ENCODE results near the gene RPS15.

The RPS15 gene

GRCh38 chr19:1459479-1459878 is 21.3 kb downstream of the RPS15 start:
- peaks cover 5% of the 10 kb centered on the region for H3K27me3 ChIP-seq (replicated peaks; ENCODE audit: control insufficient read depth, insufficient read depth, low read length)
- peaks cover 6% of the 10 kb centered on the region for H3K36me3 ChIP-seq (ENCODE audit: control insufficient read depth, insufficient read depth, low read length, severe bottlenecking)
- H3K4me3 ChIP-seq (ENCODE audit: low read length): no peak overlapping the region
- no peak overlapping the region for H3K9ac ChIP-seq (ENCODE audit: low read length)
- no peak for DNase-seq (ENCODE audit: low read depth)
- no peaks in the 10 kb centered on the region for H3K9me3 ChIP-seq (ENCODE audit: control insufficient read depth, low read length)
- H3K4me1 ChIP-seq (ENCODE audit: control insufficient read depth, insufficient read depth, low read length): no peaks in the 10 kb centered on the region

GRCh38 chr19:1460033-1460995 is 22.1 kb downstream of the RPS15 start:
- H3K36me3 ChIP-seq (ENCODE audit: control insufficient read depth, insufficient read depth, low read length, severe bottlenecking): peaks cover 6% of the 10 kb centered on the region
- H3K9me3 ChIP-seq (ENCODE audit: control insufficient read depth, low read length): no peaks in the 10 kb centered on the region

GRCh38 chr19:1461862-1462261 is 23.7 kb downstream of the RPS15 start:
- H3K27me3 ChIP-seq (replicated peaks; ENCODE audit: control insufficient read depth, insufficient read depth, low read length): peaks cover 5% of the 10 kb centered on the region
- no peak overlapping the region for H3K4me3 ChIP-seq (ENCODE audit: low read length)
- no peak for DNase-seq (ENCODE audit: low read depth)
- H3K36me3 ChIP-seq (ENCODE audit: control insufficient read depth, insufficient read depth, low read length, severe bottlenecking): peaks cover 6% of the 10 kb centered on the region
- no peak overlapping the region for H3K9ac ChIP-seq (ENCODE audit: low read length)
- H3K4me1 ChIP-seq (ENCODE audit: control insufficient read depth, insufficient read depth, low read length): no peaks in the 10 kb centered on the region
- no peaks in the 10 kb centered on the region for H3K9me3 ChIP-seq (ENCODE audit: control insufficient read depth, low read length)

More at GRCh38 chr19:1460033-1460995, 22.1 kb downstream of the RPS15 start:
- Histone ChIP-seq H3K4me3 (ENCODE audit: low read length) (no peak overlapping the region), H3K4me1 (ENCODE audit: control insufficient read depth, insufficient read depth, low read length) (no peaks in the 10 kb centered on the region), H3K27me3 (replicated peaks; ENCODE audit: control insufficient read depth, insufficient read depth, low read length) (peaks cover 5% of the 10 kb centered on the region), H3K9ac (ENCODE audit: low read length) (no peak overlapping the region)
- no peak for DNase-seq (ENCODE audit: low read depth)

- no peak for DNase-seq (ENCODE audit: low read depth)
- Histone ChIP-seq H3K9ac (ENCODE audit: low read length) (no peak overlapping the region), H3K27me3 (replicated peaks; ENCODE audit: control insufficient read depth, insufficient read depth, low read length) (peaks cover 4% of the 10 kb centered on the region), H3K4me1 (ENCODE audit: control insufficient read depth, insufficient read depth, low read length) (peaks cover 6% of the 10 kb centered on the region), H3K4me3 (ENCODE audit: low read length) (no peak overlapping the region), H3K9me3 (ENCODE audit: control insufficient read depth, low read length) (no peaks in the 10 kb centered on the region), H3K36me3 (ENCODE audit: control insufficient read depth, insufficient read depth, low read length, severe bottlenecking) (peaks cover 6% of the 10 kb centered on the region)
Measured at GRCh38 chr19:1465191-1466016, 27.2 kb downstream of the RPS15 start.

- Histone ChIP-seq H3K36me3 (ENCODE audit: control insufficient read depth, insufficient read depth, low read length, severe bottlenecking) (peaks cover 3% of the 10 kb centered on the region), H3K27me3 (replicated peaks; ENCODE audit: control insufficient read depth, insufficient read depth, low read length) (peaks cover 4% of the 10 kb centered on the region), H3K9ac (ENCODE audit: low read length) (no peak overlapping the region), H3K4me1 (ENCODE audit: control insufficient read depth, insufficient read depth, low read length) (peaks cover 10% of the 10 kb centered on the region), H3K9me3 (ENCODE audit: control insufficient read depth, low read length) (no peaks in the 10 kb centered on the region), H3K4me3 (ENCODE audit: low read length) (no peak overlapping the region)
- DNase-seq (ENCODE audit: low read depth): no peak
Measured at GRCh38 chr19:1466018-1466460, 27.8 kb downstream of the RPS15 start.

GRCh38 chr19:1466461-1467214 is 28.4 kb downstream of the RPS15 start:
- no peak for DNase-seq (ENCODE audit: low read depth)
- Histone ChIP-seq H3K27me3 (replicated peaks; ENCODE audit: control insufficient read depth, insufficient read depth, low read length) (peaks cover 6% of the 10 kb centered on the region), H3K4me3 (ENCODE audit: low read length) (no peak overlapping the region), H3K9ac (ENCODE audit: low read length) (no peak overlapping the region), H3K36me3 (ENCODE audit: control insufficient read depth, insufficient read depth, low read length, severe bottlenecking) (no peaks in the 10 kb centered on the region), H3K9me3 (ENCODE audit: control insufficient read depth, low read length) (no peaks in the 10 kb centered on the region), H3K4me1 (ENCODE audit: control insufficient read depth, insufficient read depth, low read length) (peaks cover 12% of the 10 kb centered on the region)

- no peak overlapping the region for H3K4me3 ChIP-seq (ENCODE audit: low read length)
- no peak for DNase-seq (ENCODE audit: low read depth)
- no peaks in the 10 kb centered on the region for H3K36me3 ChIP-seq (ENCODE audit: control insufficient read depth, insufficient read depth, low read length, severe bottlenecking)
- peaks cover 11% of the 10 kb centered on the region for H3K27me3 ChIP-seq (replicated peaks; ENCODE audit: control insufficient read depth, insufficient read depth, low read length)
- H3K9ac ChIP-seq (ENCODE audit: low read length): no peak overlapping the region
- H3K4me1 ChIP-seq (ENCODE audit: control insufficient read depth, insufficient read depth, low read length): peaks cover 12% of the 10 kb centered on the region
- no peaks in the 10 kb centered on the region for H3K9me3 ChIP-seq (ENCODE audit: control insufficient read depth, low read length)
Measured at GRCh38 chr19:1467215-1467489, 29.0 kb downstream of the RPS15 start.

GRCh38 chr19:1467490-1468273 is 29.5 kb downstream of the RPS15 start:
- Histone ChIP-seq H3K27me3 (replicated peaks; ENCODE audit: control insufficient read depth, insufficient read depth, low read length) (peaks cover 13% of the 10 kb centered on the region), H3K36me3 (ENCODE audit: control insufficient read depth, insufficient read depth, low read length, severe bottlenecking) (no peaks in the 10 kb centered on the region), H3K9me3 (ENCODE audit: control insufficient read depth, low read length) (no peaks in the 10 kb centered on the region)

GRCh38 chr19:1468274-1468820 is 30.2 kb downstream of the RPS15 start:
- no peak overlapping the region for H3K4me3 ChIP-seq (ENCODE audit: low read length)
- H3K4me1 ChIP-seq (ENCODE audit: control insufficient read depth, insufficient read depth, low read length): peaks cover 12% of the 10 kb centered on the region
- no peak for DNase-seq (ENCODE audit: low read depth)
- H3K9ac ChIP-seq (ENCODE audit: low read length): no peak overlapping the region
- H3K36me3 ChIP-seq (ENCODE audit: control insufficient read depth, insufficient read depth, low read length, severe bottlenecking): no peaks in the 10 kb centered on the region
- peaks cover 13% of the 10 kb centered on the region for H3K27me3 ChIP-seq (replicated peaks; ENCODE audit: control insufficient read depth, insufficient read depth, low read length)
- no peaks in the 10 kb centered on the region for H3K9me3 ChIP-seq (ENCODE audit: control insufficient read depth, low read length)

More at GRCh38 chr19:1467490-1468273, 29.5 kb downstream of the RPS15 start:
- Histone ChIP-seq H3K4me3 (ENCODE audit: low read length) (no peak overlapping the region), H3K4me1 (ENCODE audit: control insufficient read depth, insufficient read depth, low read length) (peaks cover 12% of the 10 kb centered on the region), H3K9ac (ENCODE audit: low read length) (no peak overlapping the region)
- no peak for DNase-seq (ENCODE audit: low read depth)

GRCh38 chr19:1468821-1469254 is 30.6 kb downstream of the RPS15 start:
- Histone ChIP-seq H3K9ac (ENCODE audit: low read length) (no peak overlapping the region), H3K27me3 (replicated peaks; ENCODE audit: control insufficient read depth, insufficient read depth, low read length) (peaks cover 13% of the 10 kb centered on the region), H3K9me3 (ENCODE audit: control insufficient read depth, low read length) (no peaks in the 10 kb centered on the region), H3K4me3 (ENCODE audit: low read length) (no peak overlapping the region), H3K36me3 (ENCODE audit: control insufficient read depth, insufficient read depth, low read length, severe bottlenecking) (no peaks in the 10 kb centered on the region), H3K4me1 (ENCODE audit: control insufficient read depth, insufficient read depth, low read length) (peaks cover 12% of the 10 kb centered on the region)
- DNase-seq (ENCODE audit: low read depth): no peak
